Measurements from ENCODE around the gene MTHFD1L.

MTHFD1L gene

DNA sequence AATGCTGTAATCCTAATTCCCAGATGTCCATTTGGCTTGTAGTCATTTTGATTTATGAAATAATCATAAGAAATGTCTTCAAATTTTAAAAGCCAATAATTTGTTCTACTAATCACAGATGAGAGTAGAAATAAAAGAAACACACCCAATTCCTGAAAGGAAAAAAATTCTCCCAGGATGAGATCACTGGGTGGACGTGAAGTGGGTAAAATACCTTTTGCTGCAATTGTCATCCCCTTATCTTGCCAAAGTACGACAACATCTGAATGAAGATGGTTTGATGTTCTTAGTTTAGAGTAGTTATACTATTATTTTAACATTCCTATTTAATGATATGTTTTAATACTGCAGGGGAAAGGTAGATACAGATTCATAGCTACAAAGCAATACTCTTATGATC, 33.7 kb downstream of the MTHFD1L start:
- DNase-seq, result peak; percentile 33

DNA sequence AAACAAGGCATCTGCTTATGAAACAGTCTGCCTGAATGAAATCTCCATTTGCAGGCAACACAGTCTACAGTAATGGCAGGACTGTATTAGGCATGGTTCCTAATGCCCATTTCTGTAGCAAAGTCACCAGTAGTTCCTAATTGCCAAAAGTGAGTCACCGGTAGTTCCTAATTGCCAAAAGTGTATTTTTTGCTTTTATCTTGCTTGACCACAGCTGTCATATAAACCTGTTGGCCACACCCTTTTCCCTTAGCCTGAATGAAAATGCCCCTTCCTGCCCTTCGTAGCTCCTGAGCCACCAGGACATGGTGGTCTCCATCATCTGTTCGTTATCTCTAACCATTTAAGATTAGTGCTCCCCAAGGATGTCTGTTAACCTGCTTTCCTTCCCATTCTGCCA, 34.5 kb downstream of the MTHFD1L start:
- DNase-seq, result no peak

DNA sequence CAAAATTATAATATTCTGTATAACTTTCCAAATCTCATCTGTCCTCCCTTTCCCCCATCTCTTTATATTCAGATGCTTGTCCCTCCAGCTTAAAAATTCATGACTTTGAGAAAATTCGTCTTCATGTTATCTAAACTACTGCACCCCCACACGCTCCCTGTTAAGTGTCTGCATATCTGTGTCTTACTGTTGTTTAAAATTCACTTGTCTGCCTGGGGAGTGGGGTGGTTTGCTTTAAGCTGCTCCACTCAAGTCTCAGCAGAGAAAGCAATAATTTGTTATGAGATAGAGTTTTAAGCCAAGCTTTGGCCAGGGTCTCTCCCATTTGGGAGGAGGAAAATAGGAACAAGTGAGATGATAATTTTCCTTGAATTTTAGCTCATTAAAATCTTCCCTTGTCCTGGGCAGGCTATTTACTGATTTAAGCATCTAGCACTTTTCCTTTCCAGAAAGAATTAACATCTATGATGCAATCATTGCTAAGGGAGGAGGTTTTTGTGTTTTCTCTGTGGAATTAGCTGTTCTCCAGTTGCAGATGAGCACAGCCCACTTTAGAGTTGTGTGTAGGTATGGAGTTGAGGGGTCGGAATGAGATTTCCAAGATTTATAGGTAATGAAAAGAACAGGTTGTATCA, 36.8 kb downstream of the MTHFD1L start:
- no peak for DNase-seq

DNA sequence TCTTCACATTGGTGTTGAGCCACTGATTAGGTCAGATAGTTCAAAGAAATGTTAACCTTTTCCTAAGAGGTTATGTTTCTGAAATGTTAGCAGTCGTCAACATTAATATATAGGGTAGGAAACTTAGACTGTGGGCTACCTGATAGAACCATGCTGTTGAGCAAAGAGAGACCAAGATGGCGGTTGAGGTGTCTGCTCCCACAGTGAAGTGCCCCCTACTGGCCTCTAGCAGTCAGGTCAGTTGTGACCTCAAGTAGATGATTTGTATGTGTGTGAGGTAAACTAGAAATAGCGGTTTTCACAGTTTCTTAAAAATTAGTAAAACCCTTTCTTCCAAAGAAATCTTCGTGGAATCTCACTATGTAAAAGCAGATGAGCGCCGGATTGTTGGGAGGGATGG, 40.3 kb downstream of the MTHFD1L start:
- DNase-seq, result no peak

DNA sequence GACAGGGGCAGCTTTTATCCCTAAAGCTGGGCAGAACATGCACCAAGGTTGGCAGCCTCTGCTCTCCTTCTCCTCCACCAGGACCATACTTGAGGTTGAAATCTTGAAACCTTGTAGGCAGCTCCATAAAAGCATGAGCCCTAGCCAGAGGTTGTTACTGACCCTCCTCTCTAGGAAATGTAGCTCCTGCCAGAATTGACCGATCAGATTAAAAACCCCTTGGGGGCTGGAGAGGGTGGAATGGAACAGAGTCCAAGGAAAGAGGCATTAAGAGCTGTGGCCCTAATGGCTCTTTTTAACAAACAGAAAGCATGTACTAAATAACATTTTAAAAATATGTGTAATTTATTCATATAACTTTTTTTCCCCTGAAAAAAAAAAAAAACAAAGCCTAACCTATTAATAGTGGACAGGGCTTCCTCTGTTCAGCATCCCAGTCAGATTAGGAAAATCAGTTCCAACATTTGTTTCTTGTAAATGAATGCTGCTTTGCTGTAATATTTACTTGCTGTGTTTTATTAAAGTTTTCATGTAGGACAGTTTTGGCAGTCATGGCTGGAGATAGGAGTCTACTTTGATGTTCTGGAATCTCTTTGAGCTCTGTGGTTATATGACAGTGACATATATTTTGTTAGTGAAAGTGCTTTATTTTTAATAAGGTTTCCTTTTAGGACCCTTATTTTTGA, 41.3 kb downstream of the MTHFD1L start:
- DNase-seq, result no peak

DNA sequence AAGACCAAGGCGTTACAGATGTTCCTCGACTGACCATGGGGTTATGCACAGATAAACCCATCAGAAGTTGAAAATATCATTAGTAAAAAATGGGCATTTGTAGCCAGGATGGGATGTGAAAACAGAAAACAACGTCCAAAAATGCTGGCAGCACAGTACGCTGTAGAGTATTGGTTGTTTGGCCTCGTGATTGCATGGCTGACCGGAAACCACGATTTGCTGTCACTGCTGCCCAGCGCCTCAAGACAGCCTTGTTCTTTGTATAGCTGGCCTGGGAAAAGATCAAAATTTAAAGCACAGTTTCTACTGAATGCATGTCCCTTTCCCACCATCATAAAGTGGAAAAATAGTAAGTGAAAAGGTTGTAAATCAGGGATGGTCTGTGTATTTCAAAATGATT, 41.9 kb downstream of the MTHFD1L start:
- no peak for DNase-seq

DNA sequence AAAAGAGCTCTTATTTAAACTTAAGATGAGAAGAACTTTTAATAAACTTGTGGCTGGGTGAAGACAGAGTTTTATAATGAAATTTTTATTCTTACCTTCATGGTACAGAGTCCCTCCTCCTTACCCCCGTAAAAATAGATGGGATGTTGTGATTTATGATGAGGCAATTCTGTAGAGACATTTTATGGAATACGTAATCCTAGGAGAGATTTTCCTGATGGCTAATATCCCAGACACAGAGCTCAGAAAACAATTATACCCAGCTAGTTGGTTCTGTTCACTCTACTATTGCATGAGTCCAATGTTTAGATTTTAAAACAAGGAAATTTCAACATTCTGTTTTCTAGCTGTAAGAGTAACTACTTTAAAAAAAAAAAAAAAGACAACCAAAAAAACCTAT, 43.4 kb downstream of the MTHFD1L start:
- no peak for DNase-seq

DNA sequence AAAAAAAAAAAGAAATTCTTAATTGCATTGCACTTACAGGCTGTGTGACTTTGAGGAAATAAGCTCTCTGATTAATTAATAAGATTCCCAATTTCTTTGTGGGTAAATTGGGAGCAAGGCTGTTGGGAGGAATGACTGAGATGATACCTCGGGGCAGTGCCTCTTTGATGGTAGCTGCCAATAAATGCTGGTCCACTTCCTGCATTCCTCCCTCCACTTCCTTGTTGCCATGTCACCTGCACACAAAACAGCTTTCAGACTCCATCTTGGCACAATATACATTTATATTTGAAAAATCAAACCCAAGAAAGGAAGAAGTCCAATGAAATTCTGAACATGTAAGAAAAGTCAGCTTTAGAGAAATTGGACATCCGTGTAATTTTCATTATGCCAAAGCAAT, 45.1 kb downstream of the MTHFD1L start:
- DNase-seq, result no peak

DNA sequence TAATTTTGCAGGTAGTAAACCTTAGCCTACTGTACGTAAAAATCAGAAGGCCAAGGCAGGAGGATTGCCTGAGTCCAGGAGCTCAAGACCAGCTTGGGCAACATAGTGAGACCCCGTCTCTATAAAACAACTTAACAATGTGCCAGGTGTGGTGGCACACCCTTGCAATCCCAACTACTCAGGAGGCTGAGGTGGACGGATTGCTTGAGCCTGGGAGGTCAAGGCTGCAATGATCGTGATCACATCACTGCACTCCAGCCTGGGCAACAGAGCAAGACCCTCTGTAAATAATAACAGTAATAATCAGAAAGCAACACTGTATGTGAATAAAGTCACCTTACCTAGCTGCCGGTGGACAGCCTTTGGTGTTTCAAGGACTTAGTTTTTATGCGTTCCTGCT, 48.9 kb downstream of the MTHFD1L start:
- DNase-seq, result no peak

DNA sequence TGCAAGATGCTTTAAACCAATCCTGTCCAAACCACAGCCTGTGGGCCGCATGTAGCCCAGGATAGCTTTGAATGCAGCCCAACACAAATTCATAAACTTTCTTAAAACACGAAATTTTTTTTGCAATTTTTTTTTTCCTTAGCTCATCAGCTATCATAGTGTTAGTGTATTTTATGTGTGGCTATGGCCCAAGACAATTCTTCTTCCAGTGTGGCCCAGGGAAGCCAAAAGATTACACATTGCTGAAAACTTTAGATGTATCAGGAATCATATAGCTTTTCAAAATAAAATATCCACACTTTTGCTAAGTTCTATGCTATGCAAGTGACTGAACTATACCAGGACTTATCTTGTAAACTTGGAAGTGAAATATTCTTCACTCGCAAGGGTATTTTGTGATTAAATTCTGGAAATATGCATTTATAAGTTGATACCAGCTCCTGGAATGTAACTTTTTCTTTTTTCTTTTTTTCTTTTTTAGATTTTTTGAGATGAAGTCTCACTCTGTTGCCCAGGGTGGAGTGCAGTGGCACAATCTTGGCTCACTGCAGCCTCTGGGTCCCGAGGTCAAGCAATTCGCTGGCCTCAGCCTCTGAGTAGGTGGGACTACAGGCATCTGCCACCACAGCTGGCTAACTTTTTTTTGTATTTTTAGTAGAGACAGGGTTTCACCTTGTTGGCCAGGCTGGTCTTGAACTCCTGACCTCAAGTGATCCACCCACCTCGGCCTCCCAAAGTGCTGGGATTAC, 49.8 kb downstream of the MTHFD1L start:
- no peak for DNase-seq

DNA sequence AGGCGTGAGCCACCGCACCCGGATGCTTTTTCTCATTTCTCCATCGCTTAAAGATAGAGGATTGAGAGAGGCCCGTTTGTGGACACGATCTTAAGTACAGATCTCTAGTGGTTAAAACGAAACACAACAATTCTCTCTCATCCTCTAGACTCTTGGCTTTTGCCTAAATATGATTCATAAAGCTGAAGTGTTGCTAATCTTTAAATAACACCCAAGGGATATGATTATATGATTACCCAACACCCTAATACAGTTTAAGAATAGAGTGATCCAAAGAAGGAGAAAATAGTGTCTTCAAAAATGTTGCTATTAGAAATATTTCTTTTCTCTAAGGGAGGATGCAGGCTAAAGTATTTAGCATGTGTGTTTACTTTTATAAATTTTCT, 50.4 kb downstream of the MTHFD1L start:
- no peak for DNase-seq

DNA sequence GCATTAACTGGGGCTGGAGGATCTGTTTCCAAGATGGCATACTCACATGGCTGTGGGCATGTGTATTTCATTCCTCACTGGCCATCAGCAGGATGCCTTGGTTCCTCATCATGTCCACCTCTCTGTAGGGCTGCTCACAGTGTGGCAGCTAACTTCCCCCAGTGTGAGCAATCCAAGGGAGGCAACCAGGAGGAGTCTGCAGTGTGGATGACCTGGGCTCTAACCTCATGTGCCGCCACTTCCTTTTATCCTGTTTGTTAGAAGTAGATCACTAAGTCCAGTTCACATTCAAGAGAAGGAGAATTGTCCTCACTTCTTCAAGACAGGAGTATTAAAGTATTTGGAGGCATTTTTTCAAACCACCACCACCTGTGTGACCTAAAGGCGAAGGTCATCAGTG, 54.4 kb downstream of the MTHFD1L start:
- DNase-seq, result no peak

DNA sequence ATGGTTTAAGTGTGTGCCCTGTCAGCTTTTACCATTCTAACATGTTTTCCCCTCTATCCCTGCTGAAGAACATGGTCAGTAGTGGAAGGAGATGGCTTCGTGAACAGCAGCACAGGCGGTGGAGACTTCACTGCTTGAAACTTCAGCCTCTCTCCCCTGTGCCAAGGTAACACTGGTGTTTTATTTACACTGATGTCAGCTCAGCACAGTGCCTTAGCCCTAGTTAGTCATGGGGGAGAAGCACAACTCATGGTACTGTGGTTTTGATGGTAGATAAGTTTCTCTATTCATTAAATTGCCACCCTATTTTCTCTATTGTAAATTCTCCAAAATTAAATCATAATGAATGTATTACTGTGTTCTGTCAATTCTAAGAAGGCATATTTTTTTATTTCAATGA, 56.6 kb downstream of the MTHFD1L start:
- no peak for DNase-seq

DNA sequence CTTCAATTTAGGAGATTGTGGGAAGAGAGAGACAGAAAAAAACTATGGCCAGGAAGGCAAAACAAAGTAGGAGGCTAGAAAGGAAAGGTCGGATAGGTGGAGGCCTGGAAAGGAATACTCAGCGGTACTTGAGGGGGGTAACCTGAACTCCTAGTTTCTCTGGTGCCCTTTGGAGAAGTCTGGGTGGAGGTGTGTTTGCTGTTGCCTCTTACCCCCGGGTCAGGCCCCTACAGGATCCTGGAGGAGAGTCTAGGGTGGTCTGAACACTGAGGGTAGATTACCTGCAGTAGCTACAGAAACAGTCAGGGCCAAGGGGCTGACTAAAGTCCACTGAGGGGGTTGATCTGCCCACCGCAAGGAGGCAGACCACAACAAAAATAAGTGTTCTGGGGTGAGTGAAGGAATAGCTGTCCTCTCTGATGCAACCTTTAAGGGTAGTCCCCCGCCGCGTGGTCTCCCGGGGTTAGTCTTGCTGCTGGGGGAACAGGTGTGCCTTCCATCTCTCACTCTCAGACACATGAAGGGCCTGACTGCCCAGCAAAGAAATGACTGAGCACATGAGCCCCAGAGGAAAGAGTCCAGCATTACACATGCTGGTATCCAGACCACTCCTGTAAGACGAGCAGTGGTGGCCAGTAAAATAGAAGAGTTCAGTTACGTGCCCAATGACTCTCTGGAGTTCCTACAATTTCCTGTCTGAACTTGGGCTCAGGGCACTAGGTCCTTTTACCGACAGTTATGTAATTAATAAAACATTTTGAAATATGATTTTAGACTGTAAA, 59.5 kb downstream of the MTHFD1L start:
- DNase-seq, result peak; percentile 43

DNA sequence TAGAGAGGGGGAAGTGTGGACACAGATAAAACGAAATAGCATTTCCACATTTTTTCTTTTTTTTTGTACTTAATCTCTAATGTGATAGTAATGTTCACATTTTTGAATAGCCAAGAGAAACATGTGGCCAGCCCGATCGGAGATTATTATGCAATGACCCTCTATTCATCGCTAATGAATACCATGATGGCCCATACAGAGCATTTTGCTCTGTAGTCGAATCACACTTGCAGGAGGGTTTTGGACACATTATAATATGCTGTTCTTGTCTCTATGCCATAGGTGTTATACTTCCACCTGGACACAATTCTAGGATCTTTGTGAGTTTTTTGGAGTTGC, 60.1 kb downstream of the MTHFD1L start:
- peak; percentile 29 for DNase-seq

DNA sequence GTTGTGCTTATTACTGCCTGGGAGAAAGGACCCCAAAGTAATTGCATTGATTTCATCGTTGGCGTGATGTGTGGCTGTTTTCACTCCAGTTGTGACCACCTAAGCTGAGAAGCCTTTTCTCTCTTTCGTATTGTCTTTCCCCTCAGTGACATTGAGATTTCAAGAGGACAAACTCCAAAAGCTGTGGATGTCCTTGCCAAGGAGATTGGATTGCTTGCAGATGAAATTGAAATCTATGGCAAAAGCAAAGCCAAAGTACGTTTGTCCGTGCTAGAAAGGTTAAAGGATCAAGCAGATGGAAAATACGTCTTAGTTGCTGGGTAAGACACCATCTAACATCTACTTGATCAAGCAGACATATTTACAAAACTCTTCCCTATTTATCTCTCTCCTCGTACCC, 60.5 kb downstream of the MTHFD1L start:
- no peak for DNase-seq

DNA sequence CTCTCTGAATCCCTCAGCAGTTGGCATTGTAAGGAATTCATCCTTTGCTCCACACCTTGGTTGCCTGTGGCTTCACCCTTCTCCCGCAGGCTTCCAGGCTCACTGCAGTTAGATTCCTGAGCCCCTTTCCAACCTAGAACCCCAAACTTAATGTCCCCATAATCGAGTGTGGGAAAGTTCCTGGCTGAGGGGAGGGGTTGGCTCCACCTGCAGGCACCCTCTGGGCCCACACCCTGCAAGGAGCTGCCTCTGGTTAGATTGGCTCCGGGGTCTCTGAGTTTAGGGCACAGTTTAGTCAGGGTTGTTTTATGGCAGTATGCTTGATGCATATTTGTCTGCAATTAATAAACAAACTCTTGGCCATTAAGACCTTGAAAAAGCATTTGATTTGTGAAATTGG, 63.4 kb downstream of the MTHFD1L start:
- DNase-seq, result no peak

DNA sequence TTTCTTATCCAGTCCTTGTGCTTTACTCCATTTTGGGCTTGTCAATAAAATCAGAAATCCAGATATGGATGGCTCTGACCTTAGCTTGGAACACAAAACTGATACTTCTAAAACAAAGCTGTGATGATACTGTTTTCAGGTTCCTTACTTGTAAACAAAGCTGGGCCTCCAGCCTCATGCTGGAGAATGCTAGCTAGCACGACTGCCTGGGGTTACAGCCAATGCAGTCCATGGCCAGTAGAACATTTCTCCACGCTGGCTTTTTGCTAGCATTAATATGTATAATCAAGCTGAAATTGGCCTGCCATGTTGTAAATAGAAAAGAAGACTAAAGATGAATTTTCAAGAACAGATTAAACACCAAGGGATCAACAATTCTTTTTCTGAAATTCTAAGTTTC, 63.9 kb downstream of the MTHFD1L start:
- DNase-seq, result no peak

DNA sequence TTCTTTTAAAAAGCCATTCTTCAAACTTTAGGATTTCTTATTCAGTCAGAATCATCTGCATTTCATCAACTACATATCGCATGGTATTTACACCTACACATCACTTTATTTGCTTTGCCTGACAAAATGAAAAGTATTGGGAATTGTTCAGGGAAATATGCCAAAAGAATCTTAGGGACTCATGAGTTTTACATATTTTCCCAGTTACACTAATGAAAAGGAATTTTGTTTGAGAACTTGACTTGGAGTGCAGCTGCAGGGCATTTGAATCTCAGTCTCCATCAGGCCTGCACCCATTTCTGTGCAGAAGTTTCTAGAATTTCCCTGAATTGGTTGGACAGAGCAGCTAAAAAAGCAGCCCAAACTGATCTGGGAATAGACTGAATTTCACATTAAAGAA, 65.3 kb downstream of the MTHFD1L start:
- peak; percentile 87 for DNase-seq

DNA sequence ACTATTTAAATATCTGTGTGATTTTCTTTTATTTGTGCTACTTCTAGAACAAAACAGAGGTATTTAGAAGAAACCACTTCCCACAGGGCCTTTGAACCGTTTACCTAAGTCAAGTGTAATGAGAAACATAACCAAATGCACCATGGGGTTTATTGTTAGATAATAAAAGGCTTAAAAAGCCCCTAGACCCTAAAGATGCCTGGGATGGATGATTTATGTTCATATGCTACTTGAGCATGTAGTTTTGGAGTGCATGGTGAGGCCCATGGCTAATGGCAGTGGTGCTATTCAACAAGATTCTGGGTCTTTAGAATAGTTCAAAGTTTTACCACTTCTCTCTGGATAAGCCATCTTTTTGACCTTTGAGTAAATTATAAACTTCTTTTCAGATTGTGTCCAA, 65.9 kb downstream of the MTHFD1L start:
- DNase-seq, result no peak

DNA sequence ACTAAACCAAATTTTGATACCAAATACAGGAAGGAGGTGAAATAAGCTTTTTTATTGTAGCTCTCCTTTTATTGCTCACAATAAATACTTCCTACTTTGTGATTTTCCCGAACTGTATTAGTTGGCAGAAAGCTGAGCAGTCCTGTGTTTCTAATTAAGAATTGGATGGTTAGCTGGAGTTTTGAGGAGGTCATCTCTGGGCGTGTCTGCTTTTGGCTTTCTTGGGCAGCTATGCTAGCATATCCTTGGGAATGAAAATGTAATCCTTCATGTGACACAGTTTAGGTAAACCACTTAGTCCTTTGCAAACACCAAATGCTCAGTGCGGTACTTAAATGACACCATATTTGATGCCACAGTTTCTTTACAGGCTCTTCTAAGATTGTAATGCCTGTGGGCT, 67.5 kb downstream of the MTHFD1L start:
- DNase-seq, result peak; percentile 46

DNA sequence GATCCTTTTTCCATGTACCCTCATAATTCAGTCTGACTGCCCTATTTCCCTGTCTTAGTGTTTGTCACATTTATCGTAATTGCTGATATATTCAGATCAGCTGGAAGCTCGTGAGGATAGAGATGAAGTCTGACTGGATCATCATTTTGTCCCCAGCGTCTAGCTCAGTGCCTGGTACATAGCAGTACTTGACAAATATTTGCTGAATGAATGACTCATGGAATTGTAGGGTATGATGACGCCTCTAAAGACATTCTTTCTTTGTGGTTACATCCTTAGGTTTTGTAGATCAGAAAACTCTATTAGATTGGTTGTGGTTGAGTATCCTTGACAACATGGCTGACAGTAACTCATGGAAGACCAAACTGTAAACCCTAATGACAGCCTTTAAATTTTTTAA, 68.9 kb downstream of the MTHFD1L start:
- peak; percentile 93 for DNase-seq

DNA sequence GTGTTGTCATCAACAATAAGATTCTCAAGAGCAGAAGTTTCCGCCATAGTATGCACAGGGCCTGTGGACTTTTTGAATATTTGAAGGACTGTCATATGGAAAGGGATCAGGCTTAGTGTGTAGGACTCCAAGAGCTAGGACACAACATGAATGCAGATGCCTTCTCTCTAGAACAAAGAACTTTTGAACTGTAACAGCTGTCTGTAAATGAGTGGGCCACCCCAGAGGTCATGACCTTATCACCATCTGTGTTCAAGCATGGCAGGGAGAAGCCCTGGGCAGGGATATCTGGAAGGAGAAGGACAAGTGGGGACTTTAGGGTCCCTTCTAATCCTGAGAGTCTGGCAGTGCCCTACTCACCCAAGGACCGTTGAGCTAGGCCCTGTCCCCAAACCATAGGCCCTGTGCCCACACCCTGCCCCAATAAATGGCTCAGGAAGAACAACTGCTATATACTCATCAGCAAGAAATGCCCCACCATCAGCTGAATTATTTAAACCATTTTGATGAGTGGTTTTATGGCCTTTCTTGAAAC, 70.6 kb downstream of the MTHFD1L start:
- no peak for DNase-seq
